Measurements from ENCODE around the gene EML6.

The EML6 gene

GRCh38 chr2:54776494-54776893 lies 53.0 kb downstream of the EML6 start:
- H3K4me3 Mint-ChIP-seq = no peak overlapping the region
- peaks cover 9% of the 10 kb centered on the region for H3K4me1 Mint-ChIP-seq
- H3K36me3 Mint-ChIP-seq (ENCODE audit: low read depth) = peaks cover 5% of the 10 kb centered on the region
- H3K27me3 Mint-ChIP-seq (ENCODE audit: low read depth) = no peaks in the 10 kb centered on the region
- no peak for TF ChIP-seq CTCF (IDR thresholded peaks at IDR 0.05; ENCODE audit: unreplicated experiment in 3 of 3)
- peaks cover 32% of the 10 kb centered on the region for H3K9me3 Mint-ChIP-seq
- no peak overlapping the region for H3K27ac Mint-ChIP-seq

GRCh38 chr2:54783349-54783748 lies 59.9 kb downstream of the EML6 start:
- no peaks in the 10 kb centered on the region for H3K36me3 Mint-ChIP-seq (ENCODE audit: low read depth)
- no peak overlapping the region for H3K27ac Mint-ChIP-seq
- H3K9me3 Mint-ChIP-seq = no peaks in the 10 kb centered on the region
- peaks cover 4% of the 10 kb centered on the region for H3K27me3 Mint-ChIP-seq (ENCODE audit: low read depth)
- TF ChIP-seq CTCF (IDR thresholded peaks at IDR 0.05; ENCODE audit: unreplicated experiment in 3 of 3) = no peak
- H3K4me3 Mint-ChIP-seq = no peak overlapping the region
- H3K4me1 Mint-ChIP-seq = no peaks in the 10 kb centered on the region

GRCh38 chr2:54787270-54787669 lies 63.8 kb downstream of the EML6 start:
- TF ChIP-seq CTCF (IDR thresholded peaks at IDR 0.05; ENCODE audit: unreplicated experiment in 3 of 3) = no peak
- Mint-ChIP-seq H3K4me1 (no peaks in the 10 kb centered on the region), H3K27me3 (ENCODE audit: low read depth) (peaks cover 8% of the 10 kb centered on the region), H3K9me3 (no peaks in the 10 kb centered on the region), H3K36me3 (ENCODE audit: low read depth) (no peaks in the 10 kb centered on the region), H3K4me3 (no peak overlapping the region), H3K27ac (no peak overlapping the region)

- no peaks in the 10 kb centered on the region for H3K36me3 Mint-ChIP-seq (ENCODE audit: low read depth)
- no peak for TF ChIP-seq CTCF (IDR thresholded peaks at IDR 0.05; ENCODE audit: unreplicated experiment in 3 of 3)
- peaks cover 8% of the 10 kb centered on the region for H3K27me3 Mint-ChIP-seq (ENCODE audit: low read depth)
- no peak overlapping the region for H3K4me3 Mint-ChIP-seq
- no peaks in the 10 kb centered on the region for H3K4me1 Mint-ChIP-seq
- no peaks in the 10 kb centered on the region for H3K9me3 Mint-ChIP-seq
- H3K27ac Mint-ChIP-seq = no peak overlapping the region
Observed at GRCh38 chr2:54787755-54788366, 64.4 kb downstream of the EML6 start.

- Mint-ChIP-seq H3K36me3 (ENCODE audit: low read depth) (no peaks in the 10 kb centered on the region), H3K27me3 (ENCODE audit: low read depth) (peaks cover 8% of the 10 kb centered on the region), H3K9me3 (no peaks in the 10 kb centered on the region), H3K27ac (no peak overlapping the region), H3K4me1 (peaks cover 7% of the 10 kb centered on the region), H3K4me3 (no peak overlapping the region)
- TF ChIP-seq CTCF (IDR thresholded peaks at IDR 0.05; ENCODE audit: unreplicated experiment in 3 of 3) = no peak
Observed at GRCh38 chr2:54789878-54790277, 66.4 kb downstream of the EML6 start.

GRCh38 chr2:54791831-54792230 lies 68.4 kb downstream of the EML6 start:
- Mint-ChIP-seq H3K4me1 (peaks cover 7% of the 10 kb centered on the region), H3K9me3 (no peaks in the 10 kb centered on the region), H3K36me3 (ENCODE audit: low read depth) (no peaks in the 10 kb centered on the region), H3K27me3 (ENCODE audit: low read depth) (peaks cover 10% of the 10 kb centered on the region), H3K27ac (peak overlapping the region in 1 of 3 experiments; percentile 5), H3K4me3 (no peak overlapping the region)
- no peak for TF ChIP-seq CTCF (IDR thresholded peaks at IDR 0.05; ENCODE audit: unreplicated experiment in 3 of 3)

All from nephron (organoid).